OCI-LY1 (cell line): Measurements from ENCODE around the gene MCU.
"Not testable (repeated sequence)": the region's sequence is repeated elsewhere in the genome, so short reads cannot be mapped to it uniquely, and the experiment has no call there.

Experiments
- H2AFZ ChIP-seq: fragments of 200-600 bp; sonication (generic), shearing (Covaris generic); 2 replicates; pipeline ENCODE4 v1.6.0; 2014; ENCODE audit warnings: antibody characterized with exemption, mild to moderate bottlenecking, low read length
- H3F3A ChIP-seq: fragments of 200-600 bp; sonication (generic), shearing (Covaris generic); 2 replicates; pipeline ENCODE4 v1.6.0; 2014; ENCODE audit warnings: mild to moderate bottlenecking, antibody characterized with exemption, low read length, moderate library complexity; ENCODE audit not compliant: insufficient read depth
- H3K27ac ChIP-seq: fragments of 200-600 bp; sonication (generic); 2 replicates; pipeline ENCODE4 v1.5.1; 2014; ENCODE audit warnings: low read length, mixed run types, mild to moderate bottlenecking, low read depth; ENCODE audit not compliant: poor library complexity, severe bottlenecking
- H3K27me3 ChIP-seq: fragments of 200-600 bp; sonication (generic); 2 replicates; pipeline ENCODE4 v1.6.0; 2014; ENCODE audit warnings: antibody characterized with exemption, mild to moderate bottlenecking, low read length, moderate library complexity; ENCODE audit not compliant: insufficient read depth
- H3K36me3 ChIP-seq: fragments of 200-600 bp; sonication (generic); 2 replicates; pipeline ENCODE4 v1.6.1; 2014; ENCODE audit warnings: mild to moderate bottlenecking, antibody characterized with exemption, low read length, moderate library complexity, mixed read lengths; ENCODE audit not compliant: insufficient read depth
- H3K4me1 ChIP-seq: fragments of 200-600 bp; sonication (generic); 2 replicates; pipeline ENCODE4 v1.5.1; 2014; ENCODE audit warnings: mild to moderate bottlenecking, low read length, moderate library complexity; ENCODE audit not compliant: insufficient read depth, severe bottlenecking
- H3K4me2 ChIP-seq: fragments of 200-600 bp; sonication (generic), shearing (Covaris generic); 2 replicates; pipeline ENCODE4 v1.6.1; 2014; ENCODE audit warnings: low read length
- H3K4me3 ChIP-seq: fragments of 200-600 bp; sonication (generic); 2 replicates; pipeline ENCODE4 v1.5.1; 2014; ENCODE audit warnings: low read length, low read depth, mild to moderate bottlenecking, mixed read lengths; ENCODE audit not compliant: poor library complexity, severe bottlenecking
- H3K79me2 ChIP-seq: fragments of 200-600 bp; shearing (Covaris generic); 2 replicates; pipeline ENCODE4 v1.6.1; 2016; ENCODE audit warnings: mixed run types, low read length, mixed read lengths; ENCODE audit not compliant: insufficient read depth
- H3K9ac ChIP-seq: fragments of 200-600 bp; sonication (generic), shearing (Covaris generic); 2 replicates; pipeline ENCODE4 v1.6.1; 2014; ENCODE audit warnings: mild to moderate bottlenecking, low read length, mixed read lengths
- H3K9me2 ChIP-seq: fragments of 200-600 bp; sonication (generic), shearing (Covaris generic); 2 replicates; pipeline ENCODE4 v1.6.1; 2014; ENCODE audit warnings: low read depth, mild to moderate bottlenecking, low read length, mixed read lengths
- H3K9me3 ChIP-seq: fragments of 200-600 bp; shearing (Covaris generic); 2 replicates; pipeline ENCODE4 v1.6.1; 2014; ENCODE audit warnings: low read length, mixed read lengths
- H4K20me1 ChIP-seq: fragments of 200-600 bp; sonication (generic), shearing (Covaris generic); 2 replicates; pipeline ENCODE4 v1.6.0; 2016; ENCODE audit warnings: mild to moderate bottlenecking, low read length; ENCODE audit not compliant: insufficient read depth
- EZH2 ChIP-seq: fragments of 200-600 bp; sonication (generic), shearing (Covaris generic); IDR thresholded peaks from 2 replicates; pipeline ENCODE4 v1.8.0; 2017; ENCODE audit warnings: borderline replicate concordance, mixed run types, mild to moderate bottlenecking, antibody characterized with exemption, low read length, moderate library complexity, mixed read lengths
- TF ChIP-seq, protein P1 (sequence below): fragments of 200-600 bp; sonication (generic), shearing (Covaris generic); IDR thresholded peaks from 2 replicates; pipeline ENCODE4 v1.5.1; 2017; ENCODE audit warnings: mild to moderate bottlenecking, antibody characterized with exemption, low read length, moderate library complexity, mixed read lengths

MCU gene

DNA sequence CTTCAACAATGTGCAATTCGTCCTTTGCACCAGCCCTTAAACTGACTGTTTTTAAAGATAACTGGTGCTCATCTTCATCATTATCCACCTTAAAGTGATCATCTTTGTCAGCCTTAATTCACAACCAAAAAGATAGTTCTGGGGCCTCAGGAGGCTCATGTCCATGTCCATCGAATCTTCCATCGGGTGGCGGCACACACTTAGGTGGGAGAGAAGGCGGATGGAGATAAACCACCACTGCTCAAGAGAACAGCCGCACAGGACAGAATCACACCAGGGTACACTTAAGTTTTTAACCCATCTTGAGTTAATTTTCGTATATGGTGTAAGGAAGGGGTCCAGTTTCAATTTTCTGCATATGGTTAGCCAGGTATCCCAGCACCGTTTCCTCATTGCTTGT is 226.4 kb downstream of the MCU start:
- Histone ChIP-seq H3K27ac (no peak overlapping the region), H3K27me3 (0 out of 2 replicates have a peak, but pooled peaks cover 4% of the 10 kb centered on the region), H2AFZ (no peak overlapping the region), H3K36me3 (no peaks in the 10 kb centered on the region; the same call in 1 of the 2 replicates), H3K4me1 (no peaks in the 10 kb centered on the region), H3K9me2 (no peaks in the 10 kb centered on the region), H3K4me2 (no peak overlapping the region), H3K4me3 (no peak overlapping the region), H3F3A (no peaks in the 10 kb centered on the region), H3K9ac (no peak overlapping the region), H3K9me3 (no peaks in the 10 kb centered on the region), H4K20me1 (no peaks in the 10 kb centered on the region), H3K79me2 (no peaks in the 10 kb centered on the region)
- TF ChIP-seq, protein P1, sequence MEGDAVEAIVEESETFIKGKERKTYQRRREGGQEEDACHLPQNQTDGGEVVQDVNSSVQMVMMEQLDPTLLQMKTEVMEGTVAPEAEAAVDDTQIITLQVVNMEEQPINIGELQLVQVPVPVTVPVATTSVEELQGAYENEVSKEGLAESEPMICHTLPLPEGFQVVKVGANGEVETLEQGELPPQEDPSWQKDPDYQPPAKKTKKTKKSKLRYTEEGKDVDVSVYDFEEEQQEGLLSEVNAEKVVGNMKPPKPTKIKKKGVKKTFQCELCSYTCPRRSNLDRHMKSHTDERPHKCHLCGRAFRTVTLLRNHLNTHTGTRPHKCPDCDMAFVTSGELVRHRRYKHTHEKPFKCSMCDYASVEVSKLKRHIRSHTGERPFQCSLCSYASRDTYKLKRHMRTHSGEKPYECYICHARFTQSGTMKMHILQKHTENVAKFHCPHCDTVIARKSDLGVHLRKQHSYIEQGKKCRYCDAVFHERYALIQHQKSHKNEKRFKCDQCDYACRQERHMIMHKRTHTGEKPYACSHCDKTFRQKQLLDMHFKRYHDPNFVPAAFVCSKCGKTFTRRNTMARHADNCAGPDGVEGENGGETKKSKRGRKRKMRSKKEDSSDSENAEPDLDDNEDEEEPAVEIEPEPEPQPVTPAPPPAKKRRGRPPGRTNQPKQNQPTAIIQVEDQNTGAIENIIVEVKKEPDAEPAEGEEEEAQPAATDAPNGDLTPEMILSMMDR: no peak
- TF ChIP-seq EZH2: no peak

DNA sequence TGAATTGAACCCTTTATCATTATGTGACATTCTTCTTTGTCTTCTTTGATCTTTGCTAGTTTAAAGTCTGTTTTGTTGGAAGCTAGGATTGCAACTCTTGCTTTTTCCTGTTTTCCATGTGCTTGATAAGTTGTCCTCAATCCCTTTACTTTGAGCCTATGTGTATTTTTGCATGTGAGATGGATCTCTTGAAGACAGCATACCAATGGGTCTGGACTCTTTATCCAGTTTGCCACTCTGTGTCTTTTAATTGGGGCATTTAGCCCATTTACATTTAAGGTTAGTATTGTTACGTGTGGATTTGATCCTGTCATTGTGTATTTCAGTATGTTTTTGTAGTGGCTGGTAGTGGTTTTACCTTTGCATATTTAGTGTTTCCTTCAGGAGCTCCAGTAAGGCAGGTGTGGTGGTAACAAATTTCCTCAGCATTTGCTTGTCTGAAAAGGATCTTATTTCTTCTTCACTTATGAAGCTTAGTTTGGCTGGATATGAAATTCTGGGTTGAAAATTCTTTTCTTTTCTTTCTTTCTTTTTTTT is 229.3 kb downstream of the MCU start:
- H3K9me3 ChIP-seq, H3F3A ChIP-seq, H3K36me3 ChIP-seq, H4K20me1 ChIP-seq, H3K9ac ChIP-seq, H2AFZ ChIP-seq, H3K27ac ChIP-seq, H3K4me2 ChIP-seq, H3K4me1 ChIP-seq, H3K79me2 ChIP-seq, H3K27me3 ChIP-seq, H3K9me2 ChIP-seq, H3K4me3 ChIP-seq: not testable (repeated sequence)

DNA sequence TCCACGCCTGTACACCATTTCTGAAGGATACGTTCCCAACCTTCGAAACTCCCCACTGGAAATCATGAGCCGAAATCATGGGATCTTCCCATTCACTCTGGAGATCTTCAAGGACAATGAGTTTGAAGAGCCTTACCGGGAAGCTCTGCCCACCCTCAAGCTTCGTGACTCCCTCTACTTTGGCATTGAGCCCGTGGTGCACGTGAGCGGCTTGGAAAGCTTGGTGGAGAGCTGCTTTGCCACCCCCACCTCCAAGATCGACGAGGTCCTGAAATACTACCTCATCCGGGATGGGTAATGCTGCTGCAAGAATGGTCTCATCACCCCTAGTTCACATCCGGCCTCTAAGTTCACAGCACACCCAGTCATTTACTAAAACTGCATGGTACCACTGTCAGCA is 232.4 kb downstream of the MCU start:
- H3K4me3 ChIP-seq: no peak overlapping the region
- H3F3A ChIP-seq: no peaks in the 10 kb centered on the region
- TF ChIP-seq, protein P1: no peak
- TF ChIP-seq EZH2: no peak
- H3K27ac ChIP-seq: no peak overlapping the region
- no peaks in the 10 kb centered on the region for H3K4me1 ChIP-seq
- no peak overlapping the region for H2AFZ ChIP-seq
- no peak overlapping the region for H3K4me2 ChIP-seq
- H4K20me1 ChIP-seq: no peaks in the 10 kb centered on the region
- H3K36me3 ChIP-seq: no peaks in the 10 kb centered on the region; the same call in 1 of the 2 replicates
- H3K9ac ChIP-seq: no peak overlapping the region
- no peaks in the 10 kb centered on the region for H3K9me3 ChIP-seq
- no peaks in the 10 kb centered on the region for H3K79me2 ChIP-seq
- no peaks in the 10 kb centered on the region for H3K9me2 ChIP-seq
- 0 out of 2 replicates have a peak, but pooled peaks cover 4% of the 10 kb centered on the region for H3K27me3 ChIP-seq

- no peaks in the 10 kb centered on the region for H3F3A ChIP-seq
- H3K9ac ChIP-seq: no peak overlapping the region
- no peak overlapping the region for H3K4me2 ChIP-seq
- H3K27ac ChIP-seq: no peak overlapping the region
- H4K20me1 ChIP-seq: no peaks in the 10 kb centered on the region
- no peak overlapping the region for H2AFZ ChIP-seq
- no peaks in the 10 kb centered on the region for H3K4me1 ChIP-seq
- no peaks in the 10 kb centered on the region; the same call in 1 of the 2 replicates for H3K36me3 ChIP-seq
- H3K4me3 ChIP-seq: no peak overlapping the region
- no peaks in the 10 kb centered on the region for H3K9me2 ChIP-seq
- H3K9me3 ChIP-seq: no peaks in the 10 kb centered on the region
- H3K79me2 ChIP-seq: no peaks in the 10 kb centered on the region
- peaks cover 4% of the 10 kb centered on the region; the same call in 1 of the 2 replicates for H3K27me3 ChIP-seq
- TF ChIP-seq, protein P1: no peak
Observed at GRCh38 chr10:72925951-72926465, 234.1 kb downstream of the MCU start.
